Activated CD8-positive, alpha-beta memory T cell treated with anti-CD3 and anti-CD28 coated beads for 24 hours (primary cell): ENCODE measurements around the gene ZFP36L1.

Experiments used
- DNase-seq: peaks from one replicate; pipeline ENCODE4 v3.0.0-alpha.2; 2020

The ZFP36L1 gene

GRCh38 chr14:68816183-68816942 lies 23.5 kb upstream of the ZFP36L1 start:
- DNase-seq: peak; percentile 99

DNA sequence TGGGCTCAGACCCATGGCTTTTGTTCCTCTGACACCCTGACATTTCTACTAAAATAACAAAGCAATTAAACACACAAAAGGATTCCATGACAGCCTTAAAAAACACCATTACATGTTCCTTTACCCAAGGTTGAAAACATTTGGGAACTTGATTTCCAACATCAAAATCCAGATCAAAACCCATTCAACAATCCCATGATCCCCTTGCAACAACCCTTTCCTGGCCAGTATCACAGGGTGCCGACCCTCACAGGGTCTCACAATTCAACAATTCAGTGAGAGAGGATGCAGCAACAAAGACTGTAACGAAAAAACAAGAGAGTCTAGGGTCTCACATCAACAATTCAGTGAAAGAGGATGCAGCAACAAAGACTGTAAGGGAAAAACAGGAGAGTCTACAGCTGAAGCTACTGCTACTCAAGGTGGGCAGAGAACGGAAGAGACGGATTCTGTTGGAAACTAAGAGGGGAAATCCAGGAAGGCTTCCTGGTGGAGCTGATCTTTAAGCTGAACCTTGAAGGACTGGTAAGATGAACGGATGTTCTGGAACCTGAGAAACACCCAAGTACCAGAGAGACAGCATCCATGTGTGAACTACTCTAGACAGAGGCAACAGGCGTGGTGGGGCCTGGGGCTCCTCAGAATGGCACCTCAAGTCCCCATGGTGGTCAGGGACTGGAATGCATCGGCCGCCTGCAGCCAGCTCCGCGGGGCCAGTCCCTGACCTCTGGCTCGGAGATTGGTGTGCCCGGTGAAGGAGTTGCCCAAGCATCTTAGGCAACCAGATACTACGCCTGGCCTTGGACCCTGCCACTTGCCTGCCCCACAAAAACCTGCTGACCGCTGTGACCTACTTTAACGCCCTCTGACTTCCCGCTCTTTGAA lies 22.7 kb upstream of the ZFP36L1 start:
- DNase-seq: peak; percentile 53

DNA sequence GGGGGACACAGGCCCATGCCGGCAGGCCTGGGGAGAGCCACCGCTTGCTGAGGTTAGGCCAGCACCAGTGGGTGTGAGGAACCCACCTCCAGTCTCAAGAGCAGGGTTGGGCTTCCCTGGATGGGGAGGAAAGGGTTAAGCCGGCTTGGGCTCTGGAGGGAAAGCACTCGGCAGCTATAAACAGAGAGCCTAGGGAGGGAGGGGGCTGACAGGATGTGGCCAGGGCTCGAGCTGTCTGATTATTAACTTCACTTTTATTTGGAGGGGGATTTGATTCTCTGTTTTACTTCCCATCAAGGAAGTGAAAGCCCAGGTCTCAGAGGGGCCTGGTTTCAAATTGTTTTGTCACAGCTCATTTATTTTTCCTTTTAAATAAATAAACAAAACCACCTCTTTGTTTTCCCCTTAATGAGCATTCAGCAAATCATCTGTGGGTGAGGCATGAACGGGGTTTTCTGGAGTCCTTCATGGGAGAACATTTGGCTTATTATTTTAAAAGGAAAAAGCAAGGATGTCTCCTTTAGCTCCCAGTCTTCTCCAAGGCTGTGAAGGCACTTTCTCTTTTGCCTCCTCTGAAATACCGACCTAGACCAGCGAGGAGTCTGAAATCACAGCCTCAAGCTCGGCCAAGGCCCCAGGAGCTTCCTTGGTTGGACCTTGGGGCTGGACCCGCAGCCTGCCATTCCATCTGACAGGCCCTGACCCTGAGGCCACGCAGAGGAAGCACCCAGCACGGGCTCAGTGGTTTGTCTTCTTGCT lies 21.9 kb upstream of the ZFP36L1 start:
- DNase-seq: no peak

GRCh38 chr14:68814238-68814538 lies 21.3 kb upstream of the ZFP36L1 start:
- no peak for DNase-seq

DNA sequence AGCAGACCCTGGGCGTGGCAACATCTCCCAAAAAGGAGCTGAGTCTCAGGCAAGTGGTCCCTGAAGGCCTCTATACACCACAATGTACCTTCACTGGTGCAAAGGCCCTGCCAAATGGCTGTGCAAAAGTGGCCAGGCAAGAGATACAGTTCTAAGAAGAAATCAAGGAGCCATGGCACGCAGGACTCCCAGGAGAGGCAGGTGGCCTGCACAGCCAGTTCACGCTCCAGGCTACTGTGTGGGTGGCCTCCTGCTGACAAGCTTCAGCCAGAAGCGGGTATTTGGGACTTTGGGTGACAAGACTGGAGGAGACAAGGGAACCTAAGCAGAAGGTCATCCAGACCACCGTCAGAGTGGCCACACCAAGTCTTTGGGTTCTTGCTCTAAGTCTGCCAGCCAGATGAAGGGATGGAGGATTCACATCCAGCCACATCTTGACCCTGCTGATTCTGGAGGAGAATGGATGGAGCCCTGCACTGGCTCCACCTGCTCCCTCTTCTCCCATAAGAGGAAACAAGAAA lies 20.5 kb upstream of the ZFP36L1 start:
- DNase-seq: peak; percentile 61

GRCh38 chr14:68811171-68811570 lies 18.3 kb upstream of the ZFP36L1 start:
- DNase-seq: no peak

DNA sequence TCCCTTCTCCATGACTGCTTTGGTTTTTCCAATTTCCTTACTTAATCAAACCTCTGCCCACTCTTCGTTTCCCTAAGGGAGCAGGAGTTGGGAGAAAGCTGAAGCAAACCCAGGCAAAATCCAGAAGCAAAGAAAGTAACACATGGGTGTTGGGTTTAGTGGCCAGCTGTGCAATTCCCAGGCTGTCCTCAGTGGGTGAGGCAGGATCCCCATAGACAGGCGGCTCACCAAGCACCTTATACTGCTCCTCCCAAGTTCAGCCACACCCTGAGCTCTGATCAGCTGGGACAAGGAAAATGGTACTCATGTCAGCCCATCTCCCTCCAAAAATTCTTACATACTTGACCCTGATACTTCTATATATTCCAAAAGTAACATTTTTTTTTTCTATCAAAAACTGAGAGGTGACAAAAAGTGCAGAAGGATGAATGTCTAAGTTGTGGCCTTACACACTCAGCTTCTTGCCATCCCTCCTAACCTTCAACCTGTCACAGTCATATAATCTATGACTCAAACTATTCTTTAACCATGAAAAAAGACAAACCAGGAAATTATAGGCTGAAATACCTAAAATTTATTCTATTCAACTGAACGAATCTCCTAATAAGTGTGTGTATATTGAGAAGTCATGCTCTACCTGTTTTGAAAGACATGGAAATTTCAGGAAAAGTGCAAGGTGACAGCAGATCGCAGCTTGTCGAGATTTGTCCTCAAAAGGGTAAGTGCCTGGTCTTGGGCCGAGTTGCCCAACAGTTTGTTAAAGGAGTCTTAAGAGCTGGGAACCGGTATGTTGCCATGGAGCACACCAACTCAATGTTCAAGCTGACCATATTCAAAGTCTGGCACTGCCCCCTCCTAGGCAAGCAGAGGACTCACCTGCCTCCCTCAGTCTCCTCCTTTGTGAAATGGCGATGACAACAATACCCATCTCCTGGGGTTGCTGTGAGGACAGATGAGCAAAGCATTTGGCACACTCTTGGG lies 17.6 kb upstream of the ZFP36L1 start:
- no peak for DNase-seq

GRCh38 chr14:68809524-68809923 lies 16.7 kb upstream of the ZFP36L1 start:
- no peak for DNase-seq

DNA sequence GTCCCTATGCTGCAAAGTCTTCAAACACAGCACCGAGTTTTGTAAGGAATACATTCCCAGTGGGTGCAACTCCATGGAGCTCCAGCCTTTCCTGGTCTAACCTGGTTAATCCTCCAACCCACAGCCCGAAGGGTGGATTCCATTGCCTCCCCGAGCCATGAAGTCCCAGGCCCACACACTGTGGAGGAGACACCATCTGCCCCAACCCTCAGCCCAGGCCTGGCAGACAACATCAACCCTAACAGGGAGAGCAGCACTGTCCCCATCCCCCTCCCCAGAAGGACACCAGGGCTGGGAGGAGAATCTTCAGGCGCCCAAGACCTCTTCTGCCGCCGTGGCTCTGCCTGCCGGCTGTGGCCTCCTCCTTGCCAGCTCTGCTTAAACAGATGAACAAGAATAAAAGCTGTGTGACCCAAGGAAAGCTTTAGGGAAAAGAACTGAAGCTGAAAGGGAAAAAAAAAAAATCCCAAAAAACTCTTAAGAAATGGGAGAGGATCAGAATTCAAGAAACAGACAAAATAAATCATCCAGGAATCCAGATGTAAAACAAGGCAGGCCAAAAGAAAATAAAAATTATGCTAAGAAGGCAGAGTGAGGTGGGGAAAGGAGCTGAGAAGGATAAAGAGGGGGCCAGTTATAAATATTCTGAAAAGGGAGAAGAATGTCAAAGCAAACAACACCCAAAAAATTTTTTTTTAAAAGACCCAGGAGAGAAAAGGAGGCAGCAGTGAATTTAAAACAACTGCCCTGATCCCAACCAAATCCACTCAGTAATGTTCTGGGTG lies 16.0 kb upstream of the ZFP36L1 start:
- peak; percentile 53 for DNase-seq

DNA sequence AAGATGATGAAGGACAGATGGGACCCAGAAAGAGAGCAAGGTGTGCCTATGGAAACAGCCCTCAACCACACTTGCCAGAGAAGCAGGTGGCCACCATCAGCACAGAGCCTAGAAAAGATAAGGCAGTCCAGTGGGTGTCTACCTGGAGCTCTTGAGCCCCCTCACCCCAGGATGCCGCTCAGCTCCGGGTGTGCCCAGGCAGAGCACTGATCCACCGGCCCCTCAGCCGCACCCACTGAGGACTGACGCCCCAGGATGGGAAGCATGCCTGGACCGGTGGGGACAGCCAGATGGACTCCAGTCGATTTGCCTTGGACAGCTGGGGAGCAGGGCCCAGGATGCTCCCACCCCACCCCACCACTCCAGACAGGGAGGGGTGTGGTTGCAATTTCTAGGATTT lies 15.1 kb upstream of the ZFP36L1 start:
- peak; percentile 54 for DNase-seq

DNA sequence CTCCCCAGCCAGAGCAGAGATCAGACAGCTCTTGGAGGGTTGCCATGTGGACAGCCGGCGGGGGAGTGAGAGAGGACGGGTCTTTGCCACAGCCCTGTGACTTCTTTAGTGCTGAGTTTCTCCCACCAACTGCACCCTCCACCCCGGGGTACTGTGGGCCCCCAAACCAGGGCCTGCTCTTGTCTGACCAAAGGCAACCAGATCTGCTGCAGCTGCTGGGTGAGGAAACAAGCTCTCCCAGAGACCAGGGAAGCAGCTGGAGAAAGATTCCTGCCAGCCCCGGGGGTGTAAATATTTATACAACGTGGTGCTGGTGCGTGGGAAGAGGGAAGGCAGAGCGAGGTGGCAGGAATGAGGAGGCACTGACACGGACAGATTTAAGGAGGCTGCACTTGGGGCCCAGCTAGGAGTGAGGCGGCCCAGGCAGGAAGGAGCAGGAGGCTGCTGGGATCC lies 14.3 kb upstream of the ZFP36L1 start:
- DNase-seq: peak; percentile 62

- DNase-seq: peak; percentile 56
These were observed 13.8 kb upstream of the ZFP36L1 start for GRCh38 chr14:68806526-68807147.

DNA sequence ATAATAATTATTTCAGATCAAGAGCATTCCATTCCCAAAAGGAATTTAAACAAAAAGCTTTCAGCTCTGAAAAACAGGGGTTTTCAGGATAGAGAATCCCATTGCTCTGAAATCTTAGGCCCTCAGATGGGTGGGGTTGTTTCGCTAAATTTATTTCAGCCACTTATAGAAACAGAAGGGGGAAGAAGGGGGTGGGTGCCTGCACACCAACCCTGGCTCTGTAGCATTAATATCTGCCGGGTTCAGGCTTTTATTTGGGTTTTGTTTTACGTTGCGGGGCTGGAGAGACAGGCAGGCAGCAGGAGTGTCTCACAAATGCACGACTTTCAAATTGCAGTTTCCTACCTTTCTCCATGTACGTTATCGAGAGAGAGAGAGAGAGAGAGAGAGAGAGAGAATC lies 12.5 kb upstream of the ZFP36L1 start:
- no peak for DNase-seq

DNA sequence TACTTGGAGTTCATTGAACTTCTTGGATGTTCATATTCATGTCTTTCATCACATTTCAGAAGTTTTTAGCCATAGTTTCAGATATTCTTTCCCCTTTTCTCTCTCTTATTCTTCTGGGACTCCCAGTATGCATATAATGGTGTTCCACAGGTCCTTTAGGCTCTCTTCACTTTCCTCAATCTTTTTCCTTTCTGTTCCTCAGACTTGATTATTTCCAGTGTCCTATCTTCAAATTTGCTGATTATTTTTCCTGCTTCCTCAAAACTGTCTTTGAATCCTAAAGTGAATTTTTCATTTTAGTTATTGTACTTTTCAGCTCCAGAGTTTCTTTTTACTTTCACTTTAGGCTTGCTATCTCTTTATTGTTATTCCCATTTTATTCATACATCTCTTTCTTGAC lies 8.8 kb upstream of the ZFP36L1 start:
- DNase-seq: no peak

GRCh38 chr14:68800953-68801352 lies 8.1 kb upstream of the ZFP36L1 start:
- DNase-seq: no peak

GRCh38 chr14:68800390-68800789 lies 7.5 kb upstream of the ZFP36L1 start:
- no peak for DNase-seq

- no peak for DNase-seq
These were observed 5.8 kb upstream of the ZFP36L1 start for GRCh38 chr14:68798621-68799020.

DNA sequence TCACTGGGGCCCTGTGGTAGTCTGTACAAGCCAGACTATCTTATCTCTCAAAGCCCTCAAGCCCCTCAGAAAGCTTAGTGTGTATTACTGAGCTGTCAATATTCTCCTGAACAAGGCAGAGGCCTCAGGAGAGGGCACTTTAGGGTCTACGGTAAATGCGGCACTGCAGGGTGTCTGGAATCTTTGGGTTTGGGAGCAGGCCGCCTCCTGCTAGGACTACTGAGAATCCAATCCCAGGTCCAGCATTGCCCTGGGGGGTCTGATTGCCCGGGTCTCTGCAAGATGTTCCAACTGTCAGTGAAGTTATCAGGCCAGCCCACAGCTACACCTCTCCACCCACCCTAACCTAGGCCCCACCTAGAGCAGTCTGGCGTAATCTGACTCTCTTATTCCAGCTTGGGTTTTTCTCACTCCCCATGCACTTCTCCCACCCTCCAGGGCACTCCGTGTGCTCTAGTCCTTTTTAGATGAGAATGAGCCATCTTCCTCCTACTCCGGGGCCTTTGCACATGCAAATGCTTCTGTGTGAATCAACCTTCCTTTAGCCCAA lies 4.3 kb upstream of the ZFP36L1 start:
- DNase-seq: peak; percentile 64

DNA sequence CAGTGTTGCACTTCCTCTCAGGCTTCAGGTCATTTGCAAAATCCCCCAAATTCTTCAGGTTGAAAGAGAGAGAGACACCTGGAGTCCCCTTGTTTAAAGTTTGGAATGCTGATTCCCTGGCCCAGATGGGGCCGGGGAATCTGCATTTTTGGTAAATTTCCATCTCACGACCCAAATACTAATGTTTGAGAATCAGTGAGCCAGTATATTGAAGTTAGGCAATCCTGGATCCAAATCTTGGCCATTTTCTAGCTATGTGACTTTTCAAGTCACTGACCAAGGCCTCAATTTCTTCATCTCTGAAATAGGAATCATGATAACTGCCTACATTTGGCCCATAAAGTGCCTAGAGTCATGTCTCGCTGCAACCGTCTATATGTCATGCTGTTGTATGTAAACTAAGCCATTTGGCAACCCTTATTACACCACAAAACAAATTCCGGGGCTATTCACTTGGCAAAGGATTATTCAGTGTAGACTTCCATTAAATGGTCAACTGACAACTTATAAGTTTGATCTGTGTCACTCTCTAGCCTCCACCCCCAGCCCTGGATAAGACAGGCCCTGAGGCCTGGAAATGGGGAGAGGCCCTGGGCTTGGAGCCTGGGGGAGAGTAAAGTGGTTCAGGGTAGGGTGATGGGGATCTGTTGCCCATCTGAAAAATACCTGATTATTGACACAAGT lies 3.7 kb upstream of the ZFP36L1 start:
- peak; percentile 56 for DNase-seq
